ENCODE data around the gene CLEC10A.

DNA sequence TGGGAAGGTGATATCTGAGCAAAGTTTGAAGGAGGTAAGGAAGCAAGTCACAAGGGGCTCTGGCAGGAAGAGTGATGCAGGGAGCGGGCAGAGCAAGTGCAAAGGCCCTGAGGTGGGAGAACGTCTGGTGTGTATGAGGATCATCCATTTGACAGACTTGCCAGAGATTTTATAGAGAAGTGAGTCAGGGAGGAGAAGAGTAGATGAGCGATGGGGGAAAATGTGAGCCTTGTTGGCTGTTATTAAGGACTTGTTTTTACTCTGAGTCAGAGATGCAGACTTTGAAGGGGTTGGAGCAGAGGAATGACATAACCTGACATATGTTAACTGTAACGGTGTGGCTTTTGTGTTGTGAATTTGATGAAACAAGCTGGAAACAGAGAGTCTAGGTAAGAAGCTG lies 3.5 kb upstream of the CLEC10A start:
- TF ChIP-seq, protein P1, sequence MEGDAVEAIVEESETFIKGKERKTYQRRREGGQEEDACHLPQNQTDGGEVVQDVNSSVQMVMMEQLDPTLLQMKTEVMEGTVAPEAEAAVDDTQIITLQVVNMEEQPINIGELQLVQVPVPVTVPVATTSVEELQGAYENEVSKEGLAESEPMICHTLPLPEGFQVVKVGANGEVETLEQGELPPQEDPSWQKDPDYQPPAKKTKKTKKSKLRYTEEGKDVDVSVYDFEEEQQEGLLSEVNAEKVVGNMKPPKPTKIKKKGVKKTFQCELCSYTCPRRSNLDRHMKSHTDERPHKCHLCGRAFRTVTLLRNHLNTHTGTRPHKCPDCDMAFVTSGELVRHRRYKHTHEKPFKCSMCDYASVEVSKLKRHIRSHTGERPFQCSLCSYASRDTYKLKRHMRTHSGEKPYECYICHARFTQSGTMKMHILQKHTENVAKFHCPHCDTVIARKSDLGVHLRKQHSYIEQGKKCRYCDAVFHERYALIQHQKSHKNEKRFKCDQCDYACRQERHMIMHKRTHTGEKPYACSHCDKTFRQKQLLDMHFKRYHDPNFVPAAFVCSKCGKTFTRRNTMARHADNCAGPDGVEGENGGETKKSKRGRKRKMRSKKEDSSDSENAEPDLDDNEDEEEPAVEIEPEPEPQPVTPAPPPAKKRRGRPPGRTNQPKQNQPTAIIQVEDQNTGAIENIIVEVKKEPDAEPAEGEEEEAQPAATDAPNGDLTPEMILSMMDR (conservative IDR thresholded peaks at IDR 0.05; ENCODE audit: low read length) = no peak
- no peak for TF ChIP-seq EZH2phosphoT487 (IDR thresholded peaks at IDR 0.05; ENCODE audit: borderline replicate concordance, low read depth, low read length)

Data from OCI-LY7 (cell line).